H1 (cell line): ENCODE results near the gene HBS1L. TPM values are rescaled to one million over a fixed set of nuclear protein-coding genes. Genes with fewer than 3 reads are reported as not detected.

Experiments
- CTCF ChIA-PET: fragments of 300-600 bp; sonication (Branson Sonifier 250); formaldehyde crosslinking; loops from one replicate; lab custom pipeline; 2021; ENCODE audit not compliant: partially characterized antibody; lab: Charles Lee
- POLR2A ChIA-PET: fragments of 300-600 bp; sonication (Branson Sonifier 250); formaldehyde crosslinking; loops from one replicate; lab custom pipeline; 2021; ENCODE audit warnings: inconsistent platforms; ENCODE audit not compliant: partially characterized antibody; lab: Charles Lee
- DNase-seq, 2 experiments: peaks; one replicate each; pipeline versions ENCODE4 v3.0.0 to v3.0.0-alpha.2; 2010 to 2022; ENCODE audit warnings: low spot score in 2 of 2, low read depth in 1 of 2, mixed read lengths in 1 of 2
- FAIRE-seq: peaks from 2 replicates; lab custom pipeline; 2011; peaks lifted over from hg19 to GRCh38; lab: Jason Lieb, UNC
- H2AFZ ChIP-seq: 2 replicates; pipeline ENCODE4 v1.8.1; 2012; ENCODE audit warnings: low read length, inconsistent platforms
- H2AK5ac ChIP-seq: 2 replicates; pipeline ENCODE4 v1.6.1; 2013; ENCODE audit warnings: low read depth, low read length
- H2BK120ac ChIP-seq: replicated peaks from 2 replicates; pipeline ENCODE3; 2013; ENCODE audit warnings: low read depth, low read length, inconsistent platforms
- H2BK12ac ChIP-seq: 2 replicates; pipeline ENCODE4 v1.6.1; 2013; ENCODE audit warnings: low read depth, low read length
- H2BK15ac ChIP-seq: 2 replicates; pipeline ENCODE4 v1.6.1; 2013; ENCODE audit warnings: low read length
- H2BK20ac ChIP-seq: 2 replicates; pipeline ENCODE4 v1.6.1; 2013; ENCODE audit warnings: low read length
- H2BK5ac ChIP-seq: 2 replicates; pipeline ENCODE4 v1.6.1; 2013; ENCODE audit warnings: low read depth, low read length
- H3K14ac ChIP-seq: 2 replicates; pipeline ENCODE4 v1.6.1; 2013; ENCODE audit warnings: inconsistent platforms; ENCODE audit not compliant: insufficient read length
- H3K18ac ChIP-seq: 2 replicates; pipeline ENCODE4 v1.6.1; 2013; ENCODE audit warnings: low read length; ENCODE audit errors: extremely low read depth
- H3K23ac ChIP-seq: 2 replicates; pipeline ENCODE4 v1.6.1; 2013; ENCODE audit warnings: inconsistent platforms; ENCODE audit not compliant: insufficient read length
- H3K23me2 ChIP-seq: 2 replicates; pipeline ENCODE4 v1.6.1; 2013; ENCODE audit warnings: low read depth, low read length
- H3K27ac ChIP-seq: 2 replicates; pipeline ENCODE4 v1.6.1; 2011; ENCODE audit warnings: low read depth, low read length, inconsistent platforms
- H3K27me3 ChIP-seq, 4 experiments: replicated peaks in 1 of 4; 1 replicate in 1 of 4; 2 replicates in 3 of 4; pipeline versions ENCODE4 v1.6.1 to v1.8.1; 2011 to 2013; ENCODE audit warnings: low read length in 3 of 4, mild to moderate bottlenecking in 3 of 4, inconsistent platforms in 2 of 4, mixed read lengths in 2 of 4, moderate library complexity in 1 of 4; ENCODE audit not compliant: control insufficient read depth in 3 of 4, insufficient read depth in 3 of 4; ENCODE audit errors: extremely low read depth in 1 of 4
- H3K36me3 ChIP-seq, 4 experiments: 2 replicates each; pipeline versions ENCODE4 v1.6.1 to v1.8.1; 2011 to 2013; ENCODE audit warnings: mild to moderate bottlenecking in 4 of 4, low read length in 3 of 4, moderate library complexity in 2 of 4, control low read depth in 1 of 4, inconsistent platforms in 1 of 4; ENCODE audit not compliant: insufficient read depth in 4 of 4, control insufficient read depth in 2 of 4
- H3K4ac ChIP-seq: replicated peaks from 2 replicates; pipeline ENCODE3; 2013; ENCODE audit warnings: low read length, low read depth, mixed read lengths, inconsistent platforms; ENCODE audit not compliant: insufficient read length
- H3K4me1 ChIP-seq, 4 experiments: replicated peaks in 1 of 4; 1 replicate in 1 of 4; 2 replicates in 3 of 4; pipeline versions ENCODE4 v1.6.1 to v1.8.1; 2011 to 2013; ENCODE audit warnings: low read length in 3 of 4, inconsistent platforms in 2 of 4, mixed read lengths in 1 of 4; ENCODE audit not compliant: insufficient read depth in 4 of 4, control insufficient read depth in 3 of 4
- H3K4me2 ChIP-seq, 2 experiments: 2 replicates each; pipeline versions ENCODE4 v1.6.1 to v1.8.1; 2011 to 2013; ENCODE audit warnings: low read depth in 2 of 2, low read length in 2 of 2, control low read depth in 1 of 2, inconsistent platforms in 1 of 2, mild to moderate bottlenecking in 1 of 2; ENCODE audit not compliant: insufficient read depth in 1 of 2
- H3K4me3 ChIP-seq, 4 experiments: fragments of 200-600, 300-600 bp in 1 of 4; sonication (generic), shearing (Covaris generic), sonication (Bioruptor Twin) in 1 of 4; 2 replicates each; pipeline versions ENCODE4 v1.5.1 to v1.8.1; 2011 to 2016; ENCODE audit warnings: low read length in 4 of 4, low read depth in 3 of 4, control low read depth in 2 of 4, inconsistent platforms in 2 of 4, mild to moderate bottlenecking in 2 of 4, mixed read lengths in 1 of 4, moderate library complexity in 1 of 4; ENCODE audit not compliant: insufficient read depth in 2 of 4; ENCODE audit errors: extremely low read depth in 1 of 4
- H3K56ac ChIP-seq: replicated peaks from 2 replicates; pipeline ENCODE3; 2013; ENCODE audit warnings: low read depth, mild to moderate bottlenecking, mixed read lengths, low read length, inconsistent platforms; ENCODE audit not compliant: insufficient read length
- H3K79me1 ChIP-seq: 2 replicates; pipeline ENCODE4 v1.6.1; 2013; ENCODE audit warnings: low read depth, low read length, control low read depth
- H3K79me2 ChIP-seq, 2 experiments: 2 replicates each; pipeline versions ENCODE4 v1.6.1 to v1.8.1; 2012 to 2013; ENCODE audit warnings: low read length in 2 of 2, mild to moderate bottlenecking in 2 of 2, inconsistent platforms in 1 of 2; ENCODE audit not compliant: insufficient read depth in 2 of 2, control insufficient read depth in 1 of 2
- H3K9ac ChIP-seq, 4 experiments: replicated peaks in 1 of 4; 1 replicate in 1 of 4; 2 replicates in 3 of 4; pipeline versions ENCODE4 v1.6.1 to v1.8.1; 2011 to 2013; ENCODE audit warnings: low read depth in 3 of 4, low read length in 3 of 4, control low read depth in 2 of 4, mild to moderate bottlenecking in 2 of 4, moderate library complexity in 2 of 4, inconsistent platforms in 1 of 4; ENCODE audit errors: extremely low read depth in 1 of 4
- H3K9me3 ChIP-seq, 2 experiments: 2 replicates each; pipeline versions ENCODE4 v1.6.1 to v1.8.1; 2012 to 2013; ENCODE audit warnings: mild to moderate bottlenecking in 2 of 2, moderate library complexity in 2 of 2, control low read depth in 1 of 2, inconsistent platforms in 1 of 2, low read depth in 1 of 2, low read length in 1 of 2, mixed read lengths in 1 of 2; ENCODE audit not compliant: insufficient read depth in 2 of 2
- H4K20me1 ChIP-seq, 2 experiments: replicated peaks in 1 of 2; 2 replicates each; pipeline versions ENCODE3 to v1.8.1; 2011 to 2013; ENCODE audit warnings: inconsistent platforms in 2 of 2, low read length in 2 of 2, mild to moderate bottlenecking in 1 of 2; ENCODE audit not compliant: insufficient read depth in 2 of 2, control insufficient read depth in 1 of 2
- H4K5ac ChIP-seq: 2 replicates; pipeline ENCODE4 v1.6.1; 2013; ENCODE audit warnings: low read length, low read depth, mixed read lengths, inconsistent platforms; ENCODE audit not compliant: insufficient read length
- H4K8ac ChIP-seq: 2 replicates; pipeline ENCODE4 v1.8.0; 2013; ENCODE audit warnings: mild to moderate bottlenecking, moderate library complexity, low read length, inconsistent platforms; ENCODE audit not compliant: insufficient read depth; ENCODE audit errors: extremely low read depth
- H4K91ac ChIP-seq: replicated peaks from 2 replicates; pipeline ENCODE3; 2013; ENCODE audit warnings: low read length, mixed read lengths, inconsistent platforms; ENCODE audit not compliant: insufficient read length
- BRCA1 ChIP-seq: IDR thresholded peaks from 2 replicates; pipeline ENCODE4 v1.6.1; 2012; ENCODE audit warnings: low read depth, low read length, improper control_type of control experiment
- CEBPB ChIP-seq: IDR thresholded peaks from 2 replicates; pipeline ENCODE4 v1.6.1; 2012; ENCODE audit warnings: low read depth, low read length
- CTBP2 ChIP-seq: IDR thresholded peaks from 2 replicates; pipeline ENCODE4 v1.7.0; 2011; ENCODE audit warnings: borderline replicate concordance, mild to moderate bottlenecking, moderate library complexity, mixed read lengths, low read length; ENCODE audit not compliant: insufficient read depth, insufficient read length
- HDAC2 ChIP-seq, 2 experiments: fragments of 300-600 bp in 1 of 2; sonication (generic) in 1 of 2; IDR thresholded peaks; 2 replicates each; pipeline ENCODE4 v1.6.1; 2011 to 2012; ENCODE audit warnings: low read depth in 2 of 2, low read length in 2 of 2, mild to moderate bottlenecking in 2 of 2, moderate library complexity in 2 of 2, borderline replicate concordance in 1 of 2, inconsistent platforms in 1 of 2
- KDM4A ChIP-seq: IDR thresholded peaks from one replicate; pipeline ENCODE4 v1.7.1; 2012; ENCODE audit warnings: low read depth, mild to moderate bottlenecking, moderate library complexity, low read length, inconsistent platforms; ENCODE audit not compliant: severe bottlenecking
- KDM5A ChIP-seq: fragments of 200-600 bp; IDR thresholded peaks from 2 replicates; pipeline ENCODE4 v1.7.1; 2012; ENCODE audit warnings: mild to moderate bottlenecking, low read length, inconsistent platforms, mixed read lengths
- RFX5 ChIP-seq: IDR thresholded peaks from 2 replicates; pipeline ENCODE4 v1.6.1; 2011; ENCODE audit warnings: low read depth, low read length, improper control_type of control experiment, borderline replicate concordance
- RXRA ChIP-seq: IDR thresholded peaks from 2 replicates; pipeline ENCODE4 v1.6.1; 2011; ENCODE audit warnings: low read depth, mild to moderate bottlenecking, low read length, moderate library complexity; ENCODE audit not compliant: insufficient read depth
- SRF ChIP-seq: IDR thresholded peaks from 2 replicates; pipeline ENCODE4 v1.6.1; 2011; ENCODE audit warnings: mild to moderate bottlenecking, low read depth, low read length, moderate library complexity
- SUZ12 ChIP-seq: fragments of 200-600 bp; sonication (generic); IDR thresholded peaks from 2 replicates; pipeline ENCODE4 v1.6.1; 2012; ENCODE audit warnings: mild to moderate bottlenecking, inconsistent platforms, low read length, moderate library complexity, mixed read lengths
- TAF7 ChIP-seq: optimal IDR thresholded peaks from 2 replicates; pipeline ENCODE3; 2011; ENCODE audit warnings: low read depth, mild to moderate bottlenecking, inconsistent platforms, low read length, moderate library complexity, borderline replicate concordance
- TCF12 ChIP-seq: IDR thresholded peaks from 2 replicates; pipeline ENCODE4 v1.6.1; 2011; ENCODE audit warnings: low read depth, mild to moderate bottlenecking, low read length
- YY1 ChIP-seq: IDR thresholded peaks from 2 replicates; pipeline ENCODE4 v1.6.1; 2011; ENCODE audit warnings: low read depth, mild to moderate bottlenecking, low read length
- polyA plus RNA-seq, 7 experiments: library from polyadenylated mRNA; depleted of rRNA in 3 of 7; stranded (reverse) in 5 of 7; unstranded in 2 of 7; fragments of >200 nt in 5 of 7; fragments of 200-250 nt in 2 of 7; gene quantifications; 1 replicate in 5 of 7; 2 replicates in 1 of 7; 4 replicates in 1 of 7; pipeline versions ENCODE4 v1.2.1 to v1.2.3, GENCODE V29; 2011 to 2013; ENCODE audit warnings: missing spikeins in 2 of 7, mixed read lengths in 2 of 7
- total RNA-seq: library from RNA; stranded (reverse); fragmentation: NEBNext Ultra II Directional; extraction: Animal tissue kit (Norgen Biotek cat#: 25700); gene quantifications from 2 replicates; pipeline ENCODE4 v1.2.1, GENCODE V29; 2021
- TF ChIP-seq, protein P1 (sequence below): IDR thresholded peaks from 2 replicates; pipeline ENCODE4 v1.6.1; 2012; ENCODE audit warnings: low read length, inconsistent platforms

Gene HBS1L
- total and polyA plus RNA-seq, 2 of the 8 experiments (the other 6 are each of a cell fraction or from before 2014, with no cell fraction given) = 28.1 to 97.1 TPM

GRCh38 chr6:134948142-134948541, 106.5 kb downstream of the HBS1L start:
- Histone ChIP-seq H3K18ac (no peak overlapping the region), H2BK15ac (no peak overlapping the region), H2BK20ac (no peak overlapping the region), H3K4me1 (no peaks in the 10 kb centered on the region), H2BK120ac (no peak overlapping the region), H3K4me2 (no peak overlapping the region), H3K79me2 (no peaks in the 10 kb centered on the region), H3K79me1 (no peaks in the 10 kb centered on the region), H3K4me3 (no peak overlapping the region), H2BK12ac (no peak overlapping the region), H3K14ac (no peak overlapping the region), H4K5ac (no peak overlapping the region), H3K9ac (no peak overlapping the region), H3K23me2 (no peaks in the 10 kb centered on the region), H3K9me3 (peaks cover 0 to 3% of the 10 kb centered on the region in 2 experiments; a peak in 1 of 4 replicates), H4K20me1 (no peaks in the 10 kb centered on the region), H3K36me3 (no peaks in the 10 kb centered on the region), H4K91ac (no peak overlapping the region), H3K23ac (no peak overlapping the region), H3K27ac (no peak overlapping the region), H3K4ac (no peak overlapping the region), H2AK5ac (no peak overlapping the region), H2BK5ac (no peak overlapping the region), H3K56ac (no peak overlapping the region), H3K27me3 (no peaks in the 10 kb centered on the region), H2AFZ (no peak overlapping the region), H4K8ac (no peak overlapping the region)
- DNase-seq (no peak), FAIRE-seq (no peak)
- CTCF ChIA-PET = interaction anchor here (0.6 to 5.6 kb wide), 2 partner anchors 9 to 370 kb away, joined by 3 to 35 read pairs; no protein-coding TSS in a partner anchor
- POLR2A ChIA-PET = no interaction called here
- TF ChIP-seq TAF7 = no peak
- TF ChIP-seq KDM4A = no peak
- TF ChIP-seq RXRA = no peak
- no peak for TF ChIP-seq BRCA1
- TF ChIP-seq KDM5A = no peak
- no peak for TF ChIP-seq CEBPB
- TF ChIP-seq, protein P1, sequence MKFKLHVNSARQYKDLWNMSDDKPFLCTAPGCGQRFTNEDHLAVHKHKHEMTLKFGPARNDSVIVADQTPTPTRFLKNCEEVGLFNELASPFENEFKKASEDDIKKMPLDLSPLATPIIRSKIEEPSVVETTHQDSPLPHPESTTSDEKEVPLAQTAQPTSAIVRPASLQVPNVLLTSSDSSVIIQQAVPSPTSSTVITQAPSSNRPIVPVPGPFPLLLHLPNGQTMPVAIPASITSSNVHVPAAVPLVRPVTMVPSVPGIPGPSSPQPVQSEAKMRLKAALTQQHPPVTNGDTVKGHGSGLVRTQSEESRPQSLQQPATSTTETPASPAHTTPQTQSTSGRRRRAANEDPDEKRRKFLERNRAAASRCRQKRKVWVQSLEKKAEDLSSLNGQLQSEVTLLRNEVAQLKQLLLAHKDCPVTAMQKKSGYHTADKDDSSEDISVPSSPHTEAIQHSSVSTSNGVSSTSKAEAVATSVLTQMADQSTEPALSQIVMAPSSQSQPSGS = no peak
- TF ChIP-seq SRF = no peak
- no peak for TF ChIP-seq CTBP2
- TF ChIP-seq SUZ12 = no peak
- TF ChIP-seq TCF12 = no peak
- TF ChIP-seq HDAC2 (IDR thresholded peaks at IDR 0.05; ENCODE audit: borderline replicate concordance in 1 of 2, low read depth in 2 of 2, low read length in 2 of 2) = no peak
- TF ChIP-seq RFX5 = no peak
- TF ChIP-seq YY1 = no peak
